Inflammatory macrophage (primary cell): ENCODE results near the gene SEMA6A.
"Not testable (repeated sequence)": the region's sequence is repeated elsewhere in the genome, so short reads cannot be mapped to it uniquely, and the experiment has no call there.

Experiments used
- DNase-seq, 2 donors: peaks; one replicate each; pipeline ENCODE4 v3.0.0-alpha.2; 2020 to 2022

Gene SEMA6A

DNA sequence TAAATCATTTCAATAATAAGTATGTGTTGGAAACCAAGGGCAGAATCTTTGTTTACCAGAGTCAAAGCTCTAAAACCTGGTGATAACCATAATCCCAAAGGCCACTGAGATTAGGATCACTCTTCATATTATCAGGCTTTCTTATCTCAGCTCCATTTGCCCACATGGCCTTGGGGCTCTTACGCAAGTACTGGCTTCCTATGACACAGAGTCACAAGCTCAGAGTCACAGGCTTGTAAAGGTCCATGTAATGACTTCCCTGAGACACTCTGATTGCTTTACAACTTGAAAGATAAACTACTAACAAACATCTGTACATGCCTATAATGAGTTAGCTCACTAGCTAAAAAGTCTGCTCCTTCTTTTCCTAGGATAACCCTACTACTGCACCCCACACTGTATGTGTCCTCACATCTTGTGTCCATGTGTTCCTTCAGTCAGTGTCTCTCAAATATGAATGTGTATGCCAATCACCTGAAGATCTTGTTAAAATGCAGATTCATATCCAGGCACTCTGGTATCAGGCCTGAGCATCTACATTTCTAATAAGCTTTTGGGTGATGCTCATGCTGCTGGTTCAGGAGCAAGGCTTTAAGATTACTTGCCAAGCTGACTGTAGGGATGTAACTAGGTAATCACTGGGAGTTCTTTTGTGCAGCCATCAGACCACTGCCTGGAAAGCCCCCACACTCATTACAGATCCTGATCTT lies 28.4 kb downstream of the SEMA6A start:
- peak; percentile 29 to 66 for DNase-seq

GRCh38 chr5:116545465-116545864 lies 29.2 kb downstream of the SEMA6A start:
- not testable (repeated sequence) for DNase-seq

- no peak for DNase-seq
These were observed 29.9 kb downstream of the SEMA6A start for GRCh38 chr5:116544531-116545241.

DNA sequence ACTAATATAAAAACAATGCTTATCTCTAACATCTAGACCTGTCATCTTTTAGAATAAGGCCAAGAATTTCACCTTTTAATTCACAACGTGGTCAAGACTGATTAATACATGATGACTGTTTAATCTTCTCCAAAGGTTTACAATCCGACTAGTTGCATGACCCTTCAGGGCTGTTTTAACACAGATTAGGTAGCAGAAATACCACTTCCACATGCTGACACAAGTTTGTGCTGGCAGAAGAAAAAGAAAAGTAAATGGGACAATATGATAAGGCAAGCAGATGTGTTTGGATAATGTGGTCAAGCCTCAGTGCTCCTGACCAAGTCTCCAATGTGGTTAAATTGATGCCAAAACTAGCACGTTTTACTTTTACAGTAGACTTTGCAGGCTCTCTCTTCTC lies 31.1 kb downstream of the SEMA6A start:
- DNase-seq, result no peak

GRCh38 chr5:116542619-116543018 lies 32.0 kb downstream of the SEMA6A start:
- DNase-seq, result no peak

- no peak for DNase-seq
These were observed 35.4 kb downstream of the SEMA6A start for GRCh38 chr5:116539222-116539621.

- no peak for DNase-seq
These were observed 38.1 kb downstream of the SEMA6A start for GRCh38 chr5:116536316-116537083.

DNA sequence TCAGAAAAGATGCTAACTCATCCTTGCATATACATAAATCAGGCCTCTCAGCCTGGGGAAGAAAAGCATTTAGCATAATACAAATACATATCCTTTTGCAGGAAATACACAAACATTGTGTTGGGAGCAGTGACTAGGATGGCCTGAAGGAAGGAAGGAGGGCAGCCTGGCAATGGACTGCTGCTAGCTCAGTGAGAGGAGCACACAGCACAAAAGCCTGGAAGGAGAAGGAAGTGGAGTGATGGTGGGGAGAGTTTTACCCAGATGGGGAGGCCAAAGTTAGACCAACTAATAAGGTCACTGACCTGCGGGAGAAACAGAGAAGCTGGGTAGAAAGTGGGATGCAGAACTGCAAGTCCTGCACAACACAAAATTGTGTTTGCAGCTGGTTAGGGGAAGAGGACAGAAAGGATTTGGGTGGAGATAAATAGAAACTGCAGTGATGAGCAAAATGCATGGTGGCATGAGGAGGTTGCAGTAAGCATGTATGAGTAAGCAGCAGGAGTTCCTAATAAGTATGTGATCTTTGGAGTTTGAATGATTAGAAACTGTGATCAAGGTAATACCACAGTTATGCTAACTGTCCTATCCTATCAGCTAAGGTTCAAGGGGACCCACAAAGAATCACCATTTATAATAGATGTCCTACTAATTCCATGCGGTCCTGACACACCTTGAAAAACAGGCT lies 39.5 kb downstream of the SEMA6A start:
- peak in 1 of 2 donors; percentile 7 for DNase-seq

DNA sequence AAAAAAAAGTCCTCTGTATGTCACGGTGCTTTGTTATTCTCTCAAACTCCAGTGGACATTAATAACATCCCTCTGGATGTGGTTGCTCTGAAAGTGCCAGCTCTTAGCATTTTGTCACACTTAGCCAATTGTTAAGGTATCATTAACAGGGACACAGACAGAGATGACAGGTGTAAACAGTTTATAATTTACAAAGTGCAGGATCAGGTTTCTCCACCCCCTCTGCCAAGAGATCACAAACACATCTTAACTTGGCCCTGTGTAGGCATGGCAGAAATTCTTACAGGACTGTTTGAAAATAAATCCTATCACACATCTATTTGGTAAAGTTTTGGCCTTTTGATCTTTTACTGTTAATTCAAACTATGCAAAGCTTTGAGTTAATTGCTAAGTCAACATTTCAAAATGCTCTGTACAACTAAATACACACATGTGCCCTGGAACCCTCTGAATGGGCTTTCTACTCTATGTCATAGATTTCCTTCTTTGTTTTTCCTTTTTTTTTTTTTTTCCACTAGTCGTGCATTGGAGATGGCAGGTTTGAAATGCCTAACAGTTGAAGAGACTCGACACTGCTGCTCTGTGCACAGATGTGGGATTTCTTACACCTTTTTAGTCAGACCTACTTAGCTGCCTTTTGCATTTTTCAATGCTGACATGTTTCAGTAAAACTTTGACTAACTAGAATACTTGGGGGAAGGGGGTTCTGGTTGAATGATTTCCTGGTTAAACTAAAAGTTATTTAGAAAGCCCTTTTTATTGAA lies 41.7 kb downstream of the SEMA6A start:
- no peak for DNase-seq

- DNase-seq, result no peak
These were observed 43.0 kb downstream of the SEMA6A start for GRCh38 chr5:116531635-116532034.

GRCh38 chr5:116531117-116531516 lies 43.5 kb downstream of the SEMA6A start:
- DNase-seq, result no peak

GRCh38 chr5:116530276-116530675 lies 44.3 kb downstream of the SEMA6A start:
- DNase-seq, result no peak

DNA sequence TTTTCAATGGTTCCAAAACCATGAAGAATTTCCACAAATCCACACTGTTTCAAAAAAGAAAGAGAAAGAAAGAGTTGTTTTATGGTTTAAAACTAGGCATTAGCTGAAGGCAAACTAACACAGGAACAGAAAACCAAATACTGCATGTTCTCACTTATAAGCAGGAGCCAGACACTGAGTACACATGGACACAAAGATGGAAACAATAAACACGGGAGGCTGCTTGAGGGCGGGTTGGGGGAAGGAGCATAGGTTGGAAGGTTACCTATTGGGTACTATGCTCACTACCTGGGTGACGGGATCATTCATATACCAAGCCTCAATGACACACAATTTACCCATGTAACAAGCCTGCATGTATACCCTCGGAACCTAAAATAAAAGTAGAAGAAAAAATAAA lies 45.0 kb downstream of the SEMA6A start:
- DNase-seq, result no peak

GRCh38 chr5:116528519-116529234 lies 45.9 kb downstream of the SEMA6A start:
- DNase-seq, result no peak

- DNase-seq, result no peak
These were observed 47.0 kb downstream of the SEMA6A start for GRCh38 chr5:116527582-116527981.

- DNase-seq, result no peak
These were observed 48.9 kb downstream of the SEMA6A start for GRCh38 chr5:116525674-116526073.

GRCh38 chr5:116524966-116525365 lies 49.7 kb downstream of the SEMA6A start:
- no peak for DNase-seq

GRCh38 chr5:116524051-116524904 lies 50.3 kb downstream of the SEMA6A start:
- no peak for DNase-seq

DNA sequence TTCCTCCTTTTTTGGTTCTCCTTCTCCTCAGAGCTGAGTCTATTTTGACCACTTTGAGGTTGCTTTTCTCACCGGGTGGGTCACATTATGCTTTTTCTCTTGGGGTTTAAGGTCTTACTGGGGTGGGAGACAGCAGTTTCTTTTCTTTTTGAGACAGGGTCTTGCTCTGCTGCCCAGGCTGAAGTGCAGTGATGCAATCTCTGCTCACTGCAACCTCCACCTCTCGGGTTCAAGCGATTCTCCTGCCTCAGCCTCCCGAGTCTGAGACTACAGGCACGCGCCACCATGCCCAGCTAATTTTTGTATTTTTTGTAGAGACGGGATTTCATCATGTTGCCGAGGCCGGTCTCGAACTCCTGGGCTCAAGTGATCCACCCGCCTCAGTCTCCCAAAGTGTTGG lies 51.4 kb downstream of the SEMA6A start:
- DNase-seq, result not testable (repeated sequence)

DNA sequence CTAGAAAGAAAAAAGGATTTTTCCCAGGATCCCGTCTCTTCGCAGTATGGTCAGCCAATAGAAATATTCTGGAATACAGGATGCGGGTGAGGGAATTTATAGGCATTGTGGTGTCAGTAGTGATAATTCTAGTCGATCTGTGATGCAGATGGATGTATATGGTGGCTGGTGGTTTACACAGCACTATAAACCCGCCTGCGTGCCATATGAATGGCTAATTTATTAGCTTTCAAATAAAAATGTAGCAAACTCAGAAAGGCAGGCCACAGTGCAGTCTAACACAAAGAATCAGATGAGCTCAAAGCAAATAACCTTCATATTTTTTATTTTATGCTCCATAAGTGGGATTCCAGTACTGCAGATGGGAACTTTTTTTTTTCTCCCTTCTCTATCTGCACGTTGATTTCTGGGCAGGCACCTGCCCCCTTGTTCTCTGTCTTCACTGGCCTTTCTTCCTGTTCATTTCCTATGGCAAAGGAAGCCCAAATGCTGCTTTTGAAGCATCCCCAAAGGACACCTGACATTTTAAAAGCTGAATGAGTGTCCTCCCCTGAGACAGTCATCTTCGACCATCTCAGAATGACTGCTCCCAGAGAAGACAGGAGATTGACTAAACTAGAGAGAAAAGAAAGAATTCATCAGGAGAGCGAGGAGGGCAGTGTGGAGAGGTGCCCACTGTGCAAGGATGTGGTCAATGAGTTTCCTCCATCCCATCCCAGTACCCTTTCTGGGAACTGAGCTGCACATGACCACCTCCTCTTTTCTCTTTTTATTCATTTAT lies 52.1 kb downstream of the SEMA6A start:
- no peak for DNase-seq
